B cell (primary cell): ENCODE results near the gene GGA3.

Experiments used
- CTCF ChIP-seq: fragments of 200-600 bp; IDR thresholded peaks from one replicate; pipeline ENCODE4 v1.8.0; 2022; ENCODE audit warnings: antibody characterized with exemption, mild to moderate bottlenecking
- EZH2 ChIP-seq: IDR thresholded peaks from 2 replicates; pipeline ENCODE4 v1.6.1; 2012; ENCODE audit warnings: borderline replicate concordance, low read depth, mild to moderate bottlenecking, moderate library complexity, low read length; ENCODE audit not compliant: insufficient read depth, poor library complexity, severe bottlenecking

- TF ChIP-seq CTCF (no peak), EZH2 (no peak)
Observed at GRCh38 chr17:75272848-75273184, 11.4 kb upstream of the GGA3 start.
